Measurements from ENCODE around the gene HIP1. TPM values are rescaled to one million over a fixed set of nuclear protein-coding genes. Genes with fewer than 3 reads are reported as not detected.

The HIP1 gene
- total RNA-seq, 2 donors from 2014 or later, result 9.8 to 40.8 TPM

GRCh38 chr7:75660566-75661215, 78.0 kb downstream of the HIP1 start:
- no peaks in the 10 kb centered on the region for H3K27me3 ChIP-seq (replicated peaks; ENCODE audit: insufficient read depth)
- no peak overlapping the region for H3K27ac ChIP-seq
- intact Hi-C loops (cut with DNase I), result no loop called here
- 63% methylated on average over 13 of the region's 13 CpGs for WGBS
- DNase-seq (ENCODE audit: low spot score), result no peak
- no peaks in the 10 kb centered on the region for H3K36me3 ChIP-seq
- no peaks in the 10 kb centered on the region for H3K9me3 ChIP-seq
- H3K4me1 ChIP-seq (replicated peaks), result no peaks in the 10 kb centered on the region
- TF ChIP-seq POLR2A (IDR thresholded peaks at IDR 0.05) (no peak), CTCF (IDR thresholded peaks at IDR 0.05) (no peak), POLR2AphosphoS5 (IDR thresholded peaks at IDR 0.05) (no peak)
- no peak overlapping the region for H3K4me3 ChIP-seq

GRCh38 chr7:75658802-75659201, 79.9 kb downstream of the HIP1 start:
- no peak for DNase-seq (ENCODE audit: low spot score)
- H3K9me3 ChIP-seq, result no peaks in the 10 kb centered on the region
- WGBS, result 89% methylated on average over 4 of the region's 4 CpGs
- H3K27me3 ChIP-seq (replicated peaks; ENCODE audit: insufficient read depth), result no peaks in the 10 kb centered on the region
- no peaks in the 10 kb centered on the region for H3K4me1 ChIP-seq (replicated peaks)
- no peak for TF ChIP-seq POLR2A (IDR thresholded peaks at IDR 0.05)
- TF ChIP-seq CTCF (IDR thresholded peaks at IDR 0.05), result no peak
- TF ChIP-seq POLR2AphosphoS5 (IDR thresholded peaks at IDR 0.05), result no peak
- no peak overlapping the region for H3K27ac ChIP-seq
- no peak overlapping the region for H3K4me3 ChIP-seq
- intact Hi-C loops (cut with DNase I), result no loop called here
- H3K36me3 ChIP-seq, result no peaks in the 10 kb centered on the region

- H3K27ac ChIP-seq, result no peak overlapping the region
- 82% methylated on average over 10 of the region's 10 CpGs for WGBS
- H3K4me3 ChIP-seq, result no peak overlapping the region
- H3K27me3 ChIP-seq (replicated peaks; ENCODE audit: insufficient read depth), result no peaks in the 10 kb centered on the region
- no peaks in the 10 kb centered on the region for H3K4me1 ChIP-seq (replicated peaks)
- DNase-seq (ENCODE audit: low spot score), result no peak
- H3K36me3 ChIP-seq, result no peaks in the 10 kb centered on the region
- TF ChIP-seq POLR2AphosphoS5 (IDR thresholded peaks at IDR 0.05) (no peak), CTCF (IDR thresholded peaks at IDR 0.05) (no peak), POLR2A (IDR thresholded peaks at IDR 0.05) (no peak)
- no peaks in the 10 kb centered on the region for H3K9me3 ChIP-seq
- intact Hi-C loops (cut with DNase I), result no loop called here
These were observed 80.4 kb downstream of the HIP1 start for GRCh38 chr7:75658369-75658768.

GRCh38 chr7:75657866-75658265, 80.9 kb downstream of the HIP1 start:
- Histone ChIP-seq H3K27ac (no peak overlapping the region), H3K4me1 (replicated peaks) (no peaks in the 10 kb centered on the region), H3K27me3 (replicated peaks; ENCODE audit: insufficient read depth) (no peaks in the 10 kb centered on the region), H3K9me3 (no peaks in the 10 kb centered on the region), H3K36me3 (no peaks in the 10 kb centered on the region), H3K4me3 (no peak overlapping the region)
- no peak for TF ChIP-seq POLR2A (IDR thresholded peaks at IDR 0.05)
- DNase-seq (ENCODE audit: low spot score), result no peak
- intact Hi-C loops (cut with DNase I), result no loop called here
- WGBS, result 92% methylated on average over 6 of the region's 6 CpGs

- TF ChIP-seq POLR2A (IDR thresholded peaks at IDR 0.05) (no peak), POLR2AphosphoS5 (IDR thresholded peaks at IDR 0.05) (no peak), CTCF (IDR thresholded peaks at IDR 0.05) (no peak)
- WGBS, result 85% methylated on average over 7 of the region's 7 CpGs
These were observed 82.0 kb downstream of the HIP1 start for GRCh38 chr7:75656740-75657139.

More at GRCh38 chr7:75656740-75657139, 82.0 kb downstream of the HIP1 start:
- Histone ChIP-seq H3K36me3 (no peaks in the 10 kb centered on the region), H3K4me1 (replicated peaks) (no peaks in the 10 kb centered on the region), H3K27ac (no peak overlapping the region), H3K4me3 (no peak overlapping the region), H3K9me3 (no peaks in the 10 kb centered on the region), H3K27me3 (replicated peaks; ENCODE audit: insufficient read depth) (no peaks in the 10 kb centered on the region)
- no peak for DNase-seq (ENCODE audit: low spot score)
- intact Hi-C loops (cut with DNase I), result no loop called here

All from prostate gland (tissue), 2 donors.